Chondrocyte (in vitro differentiated cells): ENCODE results near the gene BRPF1. TPM values are rescaled to one million over a fixed set of nuclear protein-coding genes. Genes with fewer than 3 reads are reported as not detected.

Experiments used
- DNase-seq: peaks from one replicate; pipeline ENCODE4 v3.0.0; 2021; ENCODE audit warnings: mixed read lengths, low spot score
- H3K27ac Mint-ChIP-seq: one replicate; pipeline ENCODE4 v1.8.0; 2021; ENCODE audit warnings: mild to moderate bottlenecking, moderate library complexity, mixed read lengths; ENCODE audit not compliant: unreplicated experiment
- H3K27me3 Mint-ChIP-seq: 2 replicates; pipeline ENCODE4 v1.8.0; 2021; ENCODE audit warnings: low read depth, mixed read lengths
- H3K36me3 Mint-ChIP-seq: 2 replicates; pipeline ENCODE4 v1.8.0; 2021; ENCODE audit warnings: low read depth, mixed read lengths
- H3K4me1 Mint-ChIP-seq: 2 replicates; pipeline ENCODE4 v1.8.0; 2021; ENCODE audit warnings: low read depth, mild to moderate bottlenecking, mixed read lengths
- H3K4me3 Mint-ChIP-seq: one replicate; pipeline ENCODE4 v1.8.0; 2021; ENCODE audit warnings: mild to moderate bottlenecking, moderate library complexity, mixed read lengths; ENCODE audit not compliant: unreplicated experiment
- H3K9me3 Mint-ChIP-seq: 2 replicates; pipeline ENCODE4 v1.8.0; 2021; ENCODE audit warnings: low read depth, mixed read lengths
- total RNA-seq: library from RNA; stranded (reverse); gene quantifications from 3 replicates; pipeline ENCODE4 v1.2.1, GENCODE V29; 2021
- TF ChIP-seq, protein P1 (sequence below): fragments of 200-600 bp; sonication (generic); IDR thresholded peaks from 2 replicates; pipeline ENCODE4 v1.5.0; 2021; ENCODE audit warnings: antibody characterized with exemption, mild to moderate bottlenecking, moderate library complexity

BRPF1 gene
- total RNA-seq, 1 donor from 2014 or later: 15.5 TPM

DNA sequence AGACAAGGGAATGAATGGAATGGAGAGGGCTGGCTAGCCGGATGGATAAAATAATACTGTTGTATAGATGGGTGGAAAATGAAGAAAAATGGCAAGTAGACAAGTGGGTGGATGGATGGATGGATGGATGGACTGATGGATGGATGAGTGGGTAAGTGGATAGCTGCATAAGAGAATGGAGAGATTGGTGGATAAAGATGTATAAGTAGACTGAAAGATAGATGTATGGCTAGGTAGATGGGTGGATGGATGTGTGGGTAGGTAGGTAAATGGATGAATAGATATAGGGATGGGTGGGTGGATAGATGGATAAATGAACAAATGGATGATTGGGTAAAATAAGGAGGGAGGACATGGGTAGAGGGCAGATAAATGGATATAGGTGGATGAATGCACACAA is 14.0 kb upstream of the BRPF1 start:
- H3K9me3 Mint-ChIP-seq: no peaks in the 10 kb centered on the region

DNA sequence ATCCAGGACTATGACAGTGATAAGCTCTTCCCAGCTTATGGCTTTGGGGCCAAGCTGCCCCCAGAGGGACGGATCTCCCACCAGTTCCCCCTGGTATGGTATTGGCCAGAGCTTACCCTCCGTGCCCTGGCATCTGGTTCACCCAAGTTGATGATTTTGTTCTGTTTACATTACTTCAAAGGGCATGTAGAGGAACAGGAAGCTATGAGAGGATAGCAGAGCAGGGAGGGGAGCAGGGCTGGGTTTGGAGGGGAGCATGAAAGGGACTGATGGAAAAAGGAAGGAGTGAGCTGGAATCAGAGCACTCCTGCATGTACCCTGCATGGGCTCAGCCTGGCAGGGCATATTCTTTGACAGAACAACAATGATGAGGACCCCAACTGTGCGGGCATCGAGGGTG is 13.4 kb upstream of the BRPF1 start:
- no peak overlapping the region for H3K4me3 Mint-ChIP-seq
- no peak overlapping the region for H3K27ac Mint-ChIP-seq
- H3K4me1 Mint-ChIP-seq: peaks cover 5% of the 10 kb centered on the region
- peaks cover 53% of the 10 kb centered on the region for H3K27me3 Mint-ChIP-seq
- DNase-seq: no peak
- H3K9me3 Mint-ChIP-seq: no peaks in the 10 kb centered on the region
- TF ChIP-seq, protein P1, sequence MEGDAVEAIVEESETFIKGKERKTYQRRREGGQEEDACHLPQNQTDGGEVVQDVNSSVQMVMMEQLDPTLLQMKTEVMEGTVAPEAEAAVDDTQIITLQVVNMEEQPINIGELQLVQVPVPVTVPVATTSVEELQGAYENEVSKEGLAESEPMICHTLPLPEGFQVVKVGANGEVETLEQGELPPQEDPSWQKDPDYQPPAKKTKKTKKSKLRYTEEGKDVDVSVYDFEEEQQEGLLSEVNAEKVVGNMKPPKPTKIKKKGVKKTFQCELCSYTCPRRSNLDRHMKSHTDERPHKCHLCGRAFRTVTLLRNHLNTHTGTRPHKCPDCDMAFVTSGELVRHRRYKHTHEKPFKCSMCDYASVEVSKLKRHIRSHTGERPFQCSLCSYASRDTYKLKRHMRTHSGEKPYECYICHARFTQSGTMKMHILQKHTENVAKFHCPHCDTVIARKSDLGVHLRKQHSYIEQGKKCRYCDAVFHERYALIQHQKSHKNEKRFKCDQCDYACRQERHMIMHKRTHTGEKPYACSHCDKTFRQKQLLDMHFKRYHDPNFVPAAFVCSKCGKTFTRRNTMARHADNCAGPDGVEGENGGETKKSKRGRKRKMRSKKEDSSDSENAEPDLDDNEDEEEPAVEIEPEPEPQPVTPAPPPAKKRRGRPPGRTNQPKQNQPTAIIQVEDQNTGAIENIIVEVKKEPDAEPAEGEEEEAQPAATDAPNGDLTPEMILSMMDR: no peak
- H3K36me3 Mint-ChIP-seq: no peaks in the 10 kb centered on the region

More for the DNA sequence above, 14.0 kb upstream of the BRPF1 start:
- H3K4me3 Mint-ChIP-seq: no peak overlapping the region
- DNase-seq: no peak
- H3K36me3 Mint-ChIP-seq: no peaks in the 10 kb centered on the region
- H3K27ac Mint-ChIP-seq: no peak overlapping the region
- TF ChIP-seq, protein P1: no peak
- H3K4me1 Mint-ChIP-seq: peaks cover 5% of the 10 kb centered on the region
- peaks cover 49% of the 10 kb centered on the region for H3K27me3 Mint-ChIP-seq

- TF ChIP-seq, protein P1: no peak
- Mint-ChIP-seq H3K27ac (no peak overlapping the region), H3K4me3 (no peak overlapping the region), H3K9me3 (no peaks in the 10 kb centered on the region), H3K36me3 (no peaks in the 10 kb centered on the region), H3K4me1 (peaks cover under 1% of the 10 kb centered on the region), H3K27me3 (peaks cover 58% of the 10 kb centered on the region)
- no peak for DNase-seq
Measured at GRCh38 chr3:9721015-9721699, 10.4 kb upstream of the BRPF1 start.

- Mint-ChIP-seq H3K9me3 (no peaks in the 10 kb centered on the region), H3K27ac (no peak overlapping the region), H3K27me3 (peaks cover 58% of the 10 kb centered on the region), H3K4me1 (no peaks in the 10 kb centered on the region), H3K36me3 (no peaks in the 10 kb centered on the region), H3K4me3 (no peak overlapping the region)
- DNase-seq: no peak
- TF ChIP-seq, protein P1: no peak
Measured at GRCh38 chr3:9721700-9722060, 9.9 kb upstream of the BRPF1 start.

- TF ChIP-seq, protein P1: no peak
- Mint-ChIP-seq H3K4me3 (no peak overlapping the region), H3K27ac (no peak overlapping the region), H3K27me3 (peaks cover 31% of the 10 kb centered on the region), H3K9me3 (no peaks in the 10 kb centered on the region), H3K36me3 (no peaks in the 10 kb centered on the region), H3K4me1 (peaks cover 9% of the 10 kb centered on the region)
- no peak for DNase-seq
Measured at GRCh38 chr3:9725775-9726515, 5.6 kb upstream of the BRPF1 start.
